HEK293 (cell line): ENCODE measurements around the gene TH.
"Not testable (repeated sequence)": the region's sequence is repeated elsewhere in the genome, so short reads cannot be mapped to it uniquely, and the experiment has no call there.

Experiments used
- CTCF ChIA-PET: fragments of 350-600 bp; formaldehyde crosslinking; extraction: SDS; loops from one replicate; lab custom pipeline; 2021; ENCODE audit warnings: antibody characterized with exemption; lab: Yijun Ruan, JAX
- POLR2A ChIA-PET: fragments of 300-600 bp; formaldehyde crosslinking; extraction: SDS; loops from one replicate; lab custom pipeline; 2020; ENCODE audit warnings: antibody characterized with exemption, inconsistent platforms; lab: Yijun Ruan, JAX
- H3K27ac ChIP-seq: fragments of 200-500 bp; sonication (Bioruptor generic); 2 replicates; pipeline ENCODE4 v1.5.1; 2014; ENCODE audit warnings: low read depth, low read length, control low read depth, inconsistent platforms; ENCODE audit errors: extremely low read depth
- H3K36me3 ChIP-seq, 2 experiments: fragments of 200-500 bp in 1 of 2; sonication (Bioruptor generic) in 1 of 2; 1 replicate in 1 of 2; 2 replicates in 1 of 2; pipeline ENCODE4 v1.5.1; 2014 to 2017; ENCODE audit warnings: inconsistent platforms in 2 of 2, low read length in 2 of 2; ENCODE audit not compliant: control insufficient read depth in 2 of 2, insufficient read depth in 1 of 2
- H3K4me1 ChIP-seq: fragments of 200-500 bp; sonication (Bioruptor generic); 2 replicates; pipeline ENCODE4 v1.5.1; 2014; ENCODE audit warnings: mild to moderate bottlenecking, low read length, inconsistent platforms; ENCODE audit not compliant: control insufficient read depth, insufficient read depth
- H3K4me3 ChIP-seq: 2 replicates; pipeline ENCODE4 v1.5.1; 2011; ENCODE audit warnings: low read depth, mild to moderate bottlenecking, control low read depth, low read length, moderate library complexity
- H3K9me3 ChIP-seq: fragments of 200-500 bp; sonication (Bioruptor generic); 2 replicates; pipeline ENCODE4 v1.5.1; 2014; ENCODE audit warnings: low read depth, low read length, inconsistent platforms; ENCODE audit not compliant: control insufficient read depth, insufficient read depth
- EGR2 ChIP-seq: fragments of 450-650 bp; formaldehyde crosslinking; IDR thresholded peaks from 2 replicates; pipeline ENCODE4 v1.5.1; 2016; ENCODE audit warnings: low read depth, missing biosample characterization, missing genetic modification characterization
- GLI2 ChIP-seq: fragments of 450-650 bp; formaldehyde crosslinking; IDR thresholded peaks from 2 replicates; pipeline ENCODE4; 2017; ENCODE audit warnings: missing biosample characterization, missing genetic modification characterization, low read depth, borderline replicate concordance
- GLI4 ChIP-seq: fragments of 450-650 bp; formaldehyde crosslinking; IDR thresholded peaks from 2 replicates; pipeline ENCODE4 v1.5.1; 2016; ENCODE audit warnings: missing biosample characterization, missing genetic modification characterization
- KLF8 ChIP-seq: fragments of 450-650 bp; formaldehyde crosslinking; IDR thresholded peaks from 2 replicates; pipeline ENCODE4 v1.5.1; 2016; ENCODE audit warnings: missing biosample characterization, missing genetic modification characterization
- OSR2 ChIP-seq: fragments of 450-650 bp; formaldehyde crosslinking; IDR thresholded peaks from 2 replicates; pipeline ENCODE4 v1.5.1; 2016; ENCODE audit warnings: missing biosample characterization, missing genetic modification characterization
- SCRT1 ChIP-seq: fragments of 450-650 bp; formaldehyde crosslinking; IDR thresholded peaks from 2 replicates; pipeline ENCODE4 v1.5.1; 2016; ENCODE audit warnings: missing biosample characterization, missing genetic modification characterization, borderline replicate concordance
- ZFHX2 ChIP-seq: fragments of 450-650 bp; formaldehyde crosslinking; conservative IDR thresholded peaks from 2 replicates; pipeline ENCODE4 v1.5.1; 2016; ENCODE audit warnings: missing biosample characterization, missing genetic modification characterization
- ZNF155 ChIP-seq: fragments of 450-650 bp; formaldehyde crosslinking; IDR thresholded peaks from 2 replicates; pipeline ENCODE4 v1.5.1; 2016; ENCODE audit warnings: missing biosample characterization, missing genetic modification characterization
- ZNF184 ChIP-seq: fragments of 450-650 bp; IDR thresholded peaks from 2 replicates; pipeline ENCODE4 v1.5.1; 2018; ENCODE audit warnings: missing biosample characterization, mild to moderate bottlenecking, missing genetic modification characterization
- ZNF214 ChIP-seq: fragments of 450-650 bp; formaldehyde crosslinking; IDR thresholded peaks from 2 replicates; pipeline ENCODE4 v1.5.1; 2017; ENCODE audit warnings: missing biosample characterization, mild to moderate bottlenecking, missing genetic modification characterization, borderline replicate concordance
- ZNF362 ChIP-seq: fragments of 450-650 bp; formaldehyde crosslinking; IDR thresholded peaks from 2 replicates; pipeline ENCODE4 v1.5.1; 2016; ENCODE audit warnings: missing biosample characterization, missing genetic modification characterization
- ZNF394 ChIP-seq: fragments of 450-650 bp; formaldehyde crosslinking; IDR thresholded peaks from 2 replicates; pipeline ENCODE4 v1.5.1; 2016; ENCODE audit warnings: missing biosample characterization, missing genetic modification characterization, mild to moderate bottlenecking, moderate library complexity, borderline replicate concordance
- ZNF48 ChIP-seq: fragments of 450-650 bp; formaldehyde crosslinking; IDR thresholded peaks from 2 replicates; pipeline ENCODE4 v1.5.1; 2016; ENCODE audit warnings: missing biosample characterization, missing genetic modification characterization
- ZNF610 ChIP-seq: fragments of 450-650 bp; formaldehyde crosslinking; IDR thresholded peaks from 2 replicates; pipeline ENCODE4 v1.5.1; 2016; ENCODE audit warnings: missing biosample characterization, missing genetic modification characterization, borderline replicate concordance
- ZNF629 ChIP-seq: fragments of 450-650 bp; formaldehyde crosslinking; IDR thresholded peaks from 2 replicates; pipeline ENCODE4 v1.5.1; 2017; ENCODE audit warnings: missing biosample characterization, missing genetic modification characterization
- ZNF664 ChIP-seq: fragments of 450-650 bp; formaldehyde crosslinking; IDR thresholded peaks from 2 replicates; pipeline ENCODE4 v1.5.1; 2016; ENCODE audit warnings: missing biosample characterization, missing genetic modification characterization
- ZSCAN30 ChIP-seq: fragments of 450-650 bp; IDR thresholded peaks from 2 replicates; pipeline ENCODE4 v1.5.1; 2018; ENCODE audit warnings: missing biosample characterization, mild to moderate bottlenecking, missing genetic modification characterization, moderate library complexity
- TF ChIP-seq, protein P1 (sequence below): fragments of 450-650 bp; formaldehyde crosslinking; IDR thresholded peaks from 2 replicates; pipeline ENCODE4 v1.5.1; 2016; ENCODE audit warnings: missing biosample characterization, missing genetic modification characterization
- TF ChIP-seq, protein P2 (sequence below): fragments of 450-650 bp; formaldehyde crosslinking; IDR thresholded peaks from 2 replicates; pipeline ENCODE4; 2016; ENCODE audit warnings: missing biosample characterization, missing genetic modification characterization

TH gene

GRCh38 chr11:2124736-2125484 is 46.7 kb downstream of the TH start:
- H3K4me1 ChIP-seq, H3K4me3 ChIP-seq, H3K27ac ChIP-seq, H3K36me3 ChIP-seq, POLR2A ChIA-PET, H3K9me3 ChIP-seq: not testable (repeated sequence)
- TF ChIP-seq ZFHX2 (tag by site-specific recombination) (peak; percentile 88), EGR2 (tag by site-specific recombination) (peak; percentile 73)
- CTCF ChIA-PET = interaction anchor here (0.7 to 1.2 kb wide), 3 partner anchors 23 to 180 kb away, joined by 3 to 4 read pairs (median 3); no protein-coding TSS in a partner anchor

DNA sequence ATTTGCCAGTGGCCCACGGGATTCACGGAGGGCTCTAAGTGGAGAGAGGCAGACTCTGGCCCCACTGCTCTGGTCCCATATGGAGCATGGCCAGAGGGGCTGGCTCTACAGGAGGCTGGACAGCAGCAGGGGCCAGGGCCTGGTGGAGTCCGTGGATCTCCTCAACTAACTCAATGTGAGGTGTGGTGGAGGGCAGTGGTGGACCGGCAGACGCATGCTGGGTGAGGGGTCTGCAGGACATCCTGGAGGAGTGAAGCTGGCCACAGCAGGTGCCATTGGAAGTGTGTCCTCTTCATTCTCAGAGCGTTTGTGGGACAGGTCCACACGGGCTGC is 48.0 kb downstream of the TH start:
- Histone ChIP-seq H3K4me1 (no peaks in the 10 kb centered on the region), H3K4me3 (no peak overlapping the region), H3K36me3 (no peaks in the 10 kb centered on the region), H3K27ac (no peak overlapping the region), H3K9me3 (no peaks in the 10 kb centered on the region)
- POLR2A ChIA-PET = no interaction called here
- CTCF ChIA-PET = no interaction called here
- TF ChIP-seq KLF8 (tag by site-specific recombination) = no peak
- TF ChIP-seq, protein P1, sequence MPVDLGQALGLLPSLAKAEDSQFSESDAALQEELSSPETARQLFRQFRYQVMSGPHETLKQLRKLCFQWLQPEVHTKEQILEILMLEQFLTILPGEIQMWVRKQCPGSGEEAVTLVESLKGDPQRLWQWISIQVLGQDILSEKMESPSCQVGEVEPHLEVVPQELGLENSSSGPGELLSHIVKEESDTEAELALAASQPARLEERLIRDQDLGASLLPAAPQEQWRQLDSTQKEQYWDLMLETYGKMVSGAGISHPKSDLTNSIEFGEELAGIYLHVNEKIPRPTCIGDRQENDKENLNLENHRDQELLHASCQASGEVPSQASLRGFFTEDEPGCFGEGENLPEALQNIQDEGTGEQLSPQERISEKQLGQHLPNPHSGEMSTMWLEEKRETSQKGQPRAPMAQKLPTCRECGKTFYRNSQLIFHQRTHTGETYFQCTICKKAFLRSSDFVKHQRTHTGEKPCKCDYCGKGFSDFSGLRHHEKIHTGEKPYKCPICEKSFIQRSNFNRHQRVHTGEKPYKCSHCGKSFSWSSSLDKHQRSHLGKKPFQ = no peak
- TF ChIP-seq GLI2 (tag by site-specific recombination) = no peak
- TF ChIP-seq ZNF155 (tag by site-specific recombination) = no peak
- TF ChIP-seq ZNF362 = no peak
- no peak for TF ChIP-seq ZNF610 (tag by site-specific recombination)
- no peak for TF ChIP-seq ZNF664 (tag by site-specific recombination)
- TF ChIP-seq, protein P2, sequence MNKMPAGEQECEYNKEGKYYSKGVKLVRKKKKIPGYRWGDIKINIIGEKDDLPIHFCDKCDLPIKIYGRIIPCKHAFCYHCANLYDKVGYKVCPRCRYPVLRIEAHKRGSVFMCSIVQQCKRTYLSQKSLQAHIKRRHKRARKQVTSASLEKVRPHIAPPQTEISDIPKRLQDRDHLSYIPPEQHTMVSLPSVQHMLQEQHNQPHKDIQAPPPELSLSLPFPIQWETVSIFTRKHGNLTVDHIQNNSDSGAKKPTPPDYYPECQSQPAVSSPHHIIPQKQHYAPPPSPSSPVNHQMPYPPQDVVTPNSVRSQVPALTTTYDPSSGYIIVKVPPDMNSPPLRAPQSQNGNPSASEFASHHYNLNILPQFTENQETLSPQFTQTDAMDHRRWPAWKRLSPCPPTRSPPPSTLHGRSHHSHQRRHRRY = no peak
- no peak for TF ChIP-seq ZNF394
- no peak for TF ChIP-seq ZNF184 (tag by site-specific recombination)

GRCh38 chr11:2122907-2123627 is 48.5 kb downstream of the TH start:
- no peak overlapping the region for H3K27ac ChIP-seq
- TF ChIP-seq ZNF629 (no peak), ZNF48 (no peak), ZNF214 (tag by site-specific recombination) (no peak), OSR2 (tag by site-specific recombination) (no peak), SCRT1 (tag by site-specific recombination) (no peak), ZSCAN30 (tag by site-specific recombination) (no peak), GLI4 (tag by site-specific recombination) (no peak)
- TF ChIP-seq, protein P2 = no peak
- POLR2A ChIA-PET = no interaction called here
- no peaks in the 10 kb centered on the region for H3K36me3 ChIP-seq
- H3K4me3 ChIP-seq = no peak overlapping the region
- H3K9me3 ChIP-seq = no peaks in the 10 kb centered on the region
- CTCF ChIA-PET = no interaction called here
- H3K4me1 ChIP-seq = no peaks in the 10 kb centered on the region
